IMR-90 (cell line): ENCODE data around the gene HYDIN. TPM values are rescaled to one million over a fixed set of nuclear protein-coding genes. Genes with fewer than 3 reads are reported as not detected.
"Not testable (repeated sequence)": the region's sequence is repeated elsewhere in the genome, so short reads cannot be mapped to it uniquely, and the experiment has no call there.

Experiments
- ATAC-seq: fragments of 200-7000 bp; cut with Tn5 transposase; 2 replicates; pipeline ENCODE4 v1.9.1; 2020; ENCODE audit warnings: low read depth, mild to moderate bottlenecking, moderate library complexity
- BruUV-seq: library from RNA; stranded (reverse); fragments of 400-500 nt; replicated peaks from 2 replicates; lab custom pipeline; 2021; lab: Mats Ljungman, UMichigan
- CTCF ChIA-PET: fragments of 300-600 bp; formaldehyde crosslinking; extraction: SDS; loops from one replicate; lab custom pipeline; 2021; ENCODE audit warnings: antibody characterized with exemption; lab: Yijun Ruan, JAX
- POLR2A ChIA-PET: fragments of 300-600 bp; sonication (Branson Sonifier 250); formaldehyde crosslinking; loops from one replicate; lab custom pipeline; 2022; ENCODE audit warnings: antibody characterized with exemption; ENCODE audit not compliant: unreplicated experiment; lab: Charles Lee
- DNase-seq: peaks from one replicate; pipeline ENCODE4 v3.0.0; 2013
- H2AFZ ChIP-seq: replicated peaks from 2 replicates; pipeline ENCODE3; 2013; ENCODE audit warnings: low read length, mild to moderate bottlenecking; ENCODE audit not compliant: poor library complexity
- H2AK5ac ChIP-seq: 2 replicates; pipeline ENCODE4 v1.6.1; 2013; ENCODE audit warnings: low read depth, low read length, inconsistent platforms
- H2AK9ac ChIP-seq: replicated peaks from 2 replicates; pipeline ENCODE3; 2013; ENCODE audit warnings: mild to moderate bottlenecking, low read depth, low read length, moderate library complexity; ENCODE audit not compliant: poor library complexity
- H2BK120ac ChIP-seq: 2 replicates; pipeline ENCODE4 v1.6.1; 2013; ENCODE audit warnings: low read depth, low read length, inconsistent platforms
- H2BK15ac ChIP-seq: 3 replicates; pipeline ENCODE4 v1.6.1; 2013; ENCODE audit warnings: low read depth, low read length, inconsistent platforms
- H2BK20ac ChIP-seq: 2 replicates; pipeline ENCODE4 v1.6.1; 2013; ENCODE audit warnings: low read depth, mild to moderate bottlenecking, inconsistent platforms, low read length, moderate library complexity
- H2BK5ac ChIP-seq: 2 replicates; pipeline ENCODE4 v1.6.1; 2013; ENCODE audit warnings: mild to moderate bottlenecking, low read depth, low read length, inconsistent platforms; ENCODE audit not compliant: poor library complexity, severe bottlenecking
- H3K14ac ChIP-seq: replicated peaks from 2 replicates; pipeline ENCODE4 v1.6.1; 2013; ENCODE audit warnings: low read depth, low read length, inconsistent platforms
- H3K18ac ChIP-seq: 2 replicates; pipeline ENCODE4 v1.6.1; 2013; ENCODE audit warnings: low read depth, low read length, control low read depth
- H3K23ac ChIP-seq: 2 replicates; pipeline ENCODE4 v1.6.1; 2013; ENCODE audit warnings: low read depth, low read length, inconsistent platforms
- H3K27ac ChIP-seq: 2 replicates; pipeline ENCODE4 v1.5.1; 2013; ENCODE audit warnings: mild to moderate bottlenecking, control low read depth, low read length; ENCODE audit not compliant: insufficient read depth
- H3K27me3 ChIP-seq: 2 replicates; pipeline ENCODE4 v1.6.1; 2013; ENCODE audit warnings: low read length; ENCODE audit not compliant: control insufficient read depth, insufficient read depth
- H3K36me3 ChIP-seq: 2 replicates; pipeline ENCODE4 v1.6.1; 2013; ENCODE audit warnings: low read length, mixed read lengths; ENCODE audit not compliant: control insufficient read depth, insufficient read depth
- H3K4ac ChIP-seq: 2 replicates; pipeline ENCODE4 v1.6.1; 2013; ENCODE audit warnings: low read depth, low read length, inconsistent platforms
- H3K4me1 ChIP-seq: 2 replicates; pipeline ENCODE4 v1.6.1; 2013; ENCODE audit warnings: low read length, mixed read lengths; ENCODE audit not compliant: control insufficient read depth, insufficient read depth
- H3K4me2 ChIP-seq: 2 replicates; pipeline ENCODE4 v1.6.1; 2013; ENCODE audit warnings: low read depth, mild to moderate bottlenecking, control low read depth, low read length, moderate library complexity
- H3K4me3 ChIP-seq: 2 replicates; pipeline ENCODE4 v1.5.1; 2013; ENCODE audit warnings: low read depth, mild to moderate bottlenecking, control low read depth, low read length, moderate library complexity; ENCODE audit not compliant: insufficient read depth
- H3K56ac ChIP-seq: 2 replicates; pipeline ENCODE4 v1.6.1; 2013; ENCODE audit warnings: low read length, inconsistent platforms; ENCODE audit not compliant: insufficient read depth; ENCODE audit errors: extremely low read depth
- H3K79me1 ChIP-seq, 2 experiments: 2 replicates each; pipeline ENCODE4 v1.6.1; 2013; ENCODE audit warnings: low read length in 2 of 2, inconsistent platforms in 1 of 2, low read depth in 1 of 2
- H3K9ac ChIP-seq: 2 replicates; pipeline ENCODE4 v1.6.1; 2013; ENCODE audit warnings: low read depth, low read length, control low read depth
- H3K9me1 ChIP-seq: 2 replicates; pipeline ENCODE4 v1.6.1; 2013; ENCODE audit warnings: low read length, inconsistent platforms; ENCODE audit not compliant: insufficient read depth
- H3K9me3 ChIP-seq: 2 replicates; pipeline ENCODE4 v1.6.1; 2013; ENCODE audit warnings: low read length; ENCODE audit not compliant: control insufficient read depth, insufficient read depth
- H4K20me1 ChIP-seq: 2 replicates; pipeline ENCODE4 v1.6.1; 2013; ENCODE audit warnings: low read length, inconsistent platforms; ENCODE audit not compliant: insufficient read depth
- H4K5ac ChIP-seq: 2 replicates; pipeline ENCODE4 v1.6.1; 2013; ENCODE audit warnings: mild to moderate bottlenecking, low read depth, low read length, control low read depth
- H4K8ac ChIP-seq, 2 experiments: 2 replicates each; pipeline ENCODE4 v1.6.1; 2013; ENCODE audit warnings: low read depth in 2 of 2, low read length in 2 of 2, control low read depth in 1 of 2, inconsistent platforms in 1 of 2
- H4K91ac ChIP-seq: 2 replicates; pipeline ENCODE4 v1.6.1; 2013; ENCODE audit warnings: low read depth, low read length, inconsistent platforms; ENCODE audit not compliant: insufficient read depth
- WGBS, 2 experiments: methylation state at CpG; one replicate each; pipeline versions ENCODE4 v1.1.5 to v1.1.7; 2013; ENCODE audit warnings: missing lambda C conversion rate in 2 of 2; ENCODE audit not compliant: insufficient read length in 1 of 2; ENCODE audit errors: extremely low coverage in 2 of 2; 5-methylcytosine and 5-hydroxymethylcytosine counted together
- dilution Hi-C: fragments of 300-500 bp; cut with HindIII; formaldehyde crosslinking; loops from one replicate; pipeline ENCODE4 v1.14.3; 2018; ENCODE audit warnings: low sequenced_read_pairs; ENCODE audit not compliant: unreplicated experiment
- in situ Hi-C: fragments of 300-500 bp; cut with MboI; formaldehyde crosslinking; loops from 3 replicates; pipeline ENCODE4 v1.14.3; 2019; ENCODE audit warnings: low sequenced_read_pairs, inconsistent platforms, mixed read lengths
- intact Hi-C: fragments of 100-400 bp; cut with micrococcal nuclease; formaldehyde crosslinking; loops from 2 replicates; pipeline ENCODE4 v1.10.0; 2022
- polyA plus RNA-seq, 3 experiments: library from polyadenylated mRNA; depleted of rRNA; stranded (reverse); fragments of >200 nt; gene quantifications; 2 replicates each; pipeline ENCODE4 v1.2.3, GENCODE V29; 2012; ENCODE audit warnings: low replicate concordance in 1 of 3
- total RNA-seq: library from RNA; depleted of rRNA; stranded (reverse); fragments of >200 nt; gene quantifications from 2 replicates; pipeline ENCODE4 v1.2.3, GENCODE V29; 2012

Gene HYDIN
- total and polyA plus RNA-seq, 2 of the 4 experiments (the other 2 are of a cell fraction): 0.18 to 0.27 TPM

GRCh38 chr16:70851299-70851698, 379.2 kb downstream of the HYDIN start:
- CTCF ChIA-PET: not testable (repeated sequence)

DNA sequence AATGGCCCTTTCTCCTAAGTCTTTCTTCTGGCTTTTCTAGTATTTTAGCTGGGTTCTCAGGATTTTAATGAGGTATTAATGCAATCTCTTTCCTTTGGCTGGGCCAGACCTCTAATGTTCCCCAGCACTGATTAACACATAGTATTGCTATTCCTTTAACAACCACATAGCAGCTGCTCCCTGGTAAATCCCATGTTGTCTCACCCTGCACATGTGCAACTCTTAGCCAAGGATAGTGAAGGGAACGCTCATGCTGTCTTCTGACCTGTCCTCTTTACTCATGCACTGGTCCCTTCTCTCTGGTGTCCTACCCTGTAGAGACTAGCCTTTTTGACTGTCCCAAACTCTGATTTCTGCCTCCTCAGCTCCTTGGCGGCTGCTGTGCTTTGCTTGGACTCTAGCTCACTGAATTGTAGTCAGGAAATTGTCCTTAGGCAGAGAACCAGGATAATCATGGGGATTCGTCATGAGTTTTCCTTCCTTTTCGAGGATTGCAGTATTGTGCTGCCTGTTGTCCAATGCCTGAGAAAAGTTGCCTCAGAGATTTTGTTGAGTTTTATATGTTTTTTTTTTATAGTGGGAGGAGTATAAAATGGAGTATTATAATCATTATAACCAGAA, 406.9 kb downstream of the HYDIN start:
- intact Hi-C loops, H3K56ac ChIP-seq, H3K4me3 ChIP-seq, H3K27me3 ChIP-seq, H3K27ac ChIP-seq, H3K4me2 ChIP-seq, H3K79me1 ChIP-seq, DNase-seq, H4K91ac ChIP-seq, H3K9me1 ChIP-seq, H2AK9ac ChIP-seq, H2BK5ac ChIP-seq, H2BK20ac ChIP-seq, H3K9me3 ChIP-seq, H4K5ac ChIP-seq, H3K23ac ChIP-seq, BruUV-seq, ATAC-seq, H4K8ac ChIP-seq, H3K4ac ChIP-seq, H2BK15ac ChIP-seq, H2AK5ac ChIP-seq, H3K14ac ChIP-seq, H3K18ac ChIP-seq, POLR2A ChIA-PET, in situ Hi-C loops, H4K20me1 ChIP-seq, CTCF ChIA-PET, dilution Hi-C loops, H2AFZ ChIP-seq, H3K9ac ChIP-seq, H2BK120ac ChIP-seq, H3K4me1 ChIP-seq, H3K36me3 ChIP-seq: not testable (repeated sequence)
- no CpG with 5 or more reads among the region's 4 CpGs for WGBS, 2 experiments

More at GRCh38 chr16:70851299-70851698, 379.2 kb downstream of the HYDIN start:
- intact Hi-C loops, H4K91ac ChIP-seq, BruUV-seq, H4K20me1 ChIP-seq, H3K4me3 ChIP-seq, H3K14ac ChIP-seq, H2AK5ac ChIP-seq, in situ Hi-C loops, H3K27ac ChIP-seq, H3K9ac ChIP-seq, DNase-seq, H3K18ac ChIP-seq, POLR2A ChIA-PET, dilution Hi-C loops, H3K56ac ChIP-seq, H2BK20ac ChIP-seq, H3K23ac ChIP-seq, H2BK120ac ChIP-seq, H3K27me3 ChIP-seq, H2BK5ac ChIP-seq, H3K4me2 ChIP-seq, H3K9me3 ChIP-seq, H3K79me1 ChIP-seq, H4K8ac ChIP-seq, H4K5ac ChIP-seq, H3K36me3 ChIP-seq, H2AFZ ChIP-seq, H2AK9ac ChIP-seq, ATAC-seq, H3K4ac ChIP-seq, H2BK15ac ChIP-seq, H3K4me1 ChIP-seq, H3K9me1 ChIP-seq: not testable (repeated sequence)
- no CpG with 5 or more reads among the region's 4 CpGs for WGBS, 2 experiments
